ENCODE measurements around the gene RBM20. TPM values are rescaled to one million over a fixed set of nuclear protein-coding genes. Genes with fewer than 3 reads are reported as not detected.

Gene RBM20
- total and polyA plus RNA-seq, 10 of the 15 experiments (the other 5 are each of a cell fraction or from before 2014, with no cell fraction given) = 0.04 to 0.26 (median 0.15) TPM

GRCh38 chr10:110885932-110886674, 242.0 kb downstream of the RBM20 start (continued):
- TF ChIP-seq, protein P1, sequence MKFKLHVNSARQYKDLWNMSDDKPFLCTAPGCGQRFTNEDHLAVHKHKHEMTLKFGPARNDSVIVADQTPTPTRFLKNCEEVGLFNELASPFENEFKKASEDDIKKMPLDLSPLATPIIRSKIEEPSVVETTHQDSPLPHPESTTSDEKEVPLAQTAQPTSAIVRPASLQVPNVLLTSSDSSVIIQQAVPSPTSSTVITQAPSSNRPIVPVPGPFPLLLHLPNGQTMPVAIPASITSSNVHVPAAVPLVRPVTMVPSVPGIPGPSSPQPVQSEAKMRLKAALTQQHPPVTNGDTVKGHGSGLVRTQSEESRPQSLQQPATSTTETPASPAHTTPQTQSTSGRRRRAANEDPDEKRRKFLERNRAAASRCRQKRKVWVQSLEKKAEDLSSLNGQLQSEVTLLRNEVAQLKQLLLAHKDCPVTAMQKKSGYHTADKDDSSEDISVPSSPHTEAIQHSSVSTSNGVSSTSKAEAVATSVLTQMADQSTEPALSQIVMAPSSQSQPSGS (IDR thresholded peaks at IDR 0.05; ENCODE audit: low read length) = no peak
- TF ChIP-seq PAX5 (IDR thresholded peaks at IDR 0.05; ENCODE audit: borderline replicate concordance, low read depth, low read length) = no peak
- TF ChIP-seq, protein P2, sequence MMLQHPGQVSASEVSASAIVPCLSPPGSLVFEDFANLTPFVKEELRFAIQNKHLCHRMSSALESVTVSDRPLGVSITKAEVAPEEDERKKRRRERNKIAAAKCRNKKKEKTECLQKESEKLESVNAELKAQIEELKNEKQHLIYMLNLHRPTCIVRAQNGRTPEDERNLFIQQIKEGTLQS (IDR thresholded peaks at IDR 0.05; ENCODE audit: borderline replicate concordance, extremely low read depth, low read depth, low read length) = no peak

DNA sequence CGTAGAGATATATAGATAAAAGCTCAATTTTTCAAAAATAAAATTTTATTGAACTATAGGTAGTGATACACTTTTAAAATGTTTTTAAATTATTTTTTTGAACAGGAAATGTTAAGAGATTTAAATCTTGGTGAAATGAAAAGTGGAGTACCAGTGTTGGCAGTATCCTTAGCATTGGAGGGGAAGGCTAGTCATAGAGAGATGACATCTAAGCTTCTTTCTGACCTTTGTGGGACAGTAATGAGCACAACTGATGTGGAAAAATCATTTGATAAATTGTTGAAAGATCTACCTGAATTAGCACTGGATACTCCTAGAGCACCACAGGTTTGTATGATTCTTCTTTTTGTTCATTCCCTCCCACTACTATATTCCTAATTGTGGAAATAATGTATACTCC, 243.4 kb downstream of the RBM20 start:
- Histone ChIP-seq H3K9me3 (replicated peaks; ENCODE audit: control insufficient read depth, insufficient read depth, low read length) (no peaks in the 10 kb centered on the region), H3K4me2 (ENCODE audit: control insufficient read depth, insufficient read depth) (no peak overlapping the region), H4K20me1 (ENCODE audit: control insufficient read depth, insufficient read depth) (no peaks in the 10 kb centered on the region), H3K4me3 (no peak overlapping the region), H3K4me1 (ENCODE audit: control insufficient read depth, insufficient read depth, low read length) (peaks cover 6% of the 10 kb centered on the region), H3K27ac (ENCODE audit: control insufficient read depth, insufficient read depth) (no peak overlapping the region), H3K36me3 (ENCODE audit: control insufficient read depth in 2 of 2, insufficient read depth in 2 of 2, low read length in 1 of 2) (peaks cover 0 to 26% of the 10 kb centered on the region in 2 experiments; a peak in 3 of 4 replicates), H3K9ac (ENCODE audit: control insufficient read depth, insufficient read depth, low read length) (no peak overlapping the region), H3K79me2 (ENCODE audit: control insufficient read depth, insufficient read depth, low read length) (peaks cover 13% of the 10 kb centered on the region), H3K27me3 (replicated peaks in 1 of 2; ENCODE audit: control insufficient read depth in 2 of 2, insufficient read depth in 2 of 2, low read length in 1 of 2) (no peaks in the 10 kb centered on the region), H2AFZ (ENCODE audit: control insufficient read depth, low read depth, low read length) (no peak overlapping the region)
- POLR2A ChIA-PET = interaction anchor here (0.7 to 2.6 kb wide), 6 partner anchors 9 to 83 kb away, joined by 3 to 12 read pairs (median 4); partner anchors contain the start of gene BBIP1
- SMC1A ChIA-PET (ENCODE audit: uncharacterized antibody, unreplicated experiment) = interaction anchor here (0.5 to 2.3 kb wide), 19 partner anchors 9 to 276 kb away, joined by 3 to 27 read pairs (median 5); partner anchors contain the start of gene PDCD4
- FAIRE-seq (no peak), DNase-seq (ENCODE audit: low read depth, low spot score) (no peak), ATAC-seq (peak; percentile 17; the same call in 2 of the 3 replicates)
- RAD21 ChIA-PET (ENCODE audit: unreplicated experiment) = interaction anchor here (0.6 to 2.6 kb wide), 7 partner anchors 9 to 389 kb away, joined by 3 to 22 read pairs (median 5); no protein-coding TSS in a partner anchor
- no TSS peak for BruUV-seq (replicated peaks)
- no peak for TF ChIP-seq SUPT20H (IDR thresholded peaks at IDR 0.05; ENCODE audit: borderline replicate concordance, control insufficient read depth, low read depth, low read length)
- no peak for TF ChIP-seq BHLHE40 (IDR thresholded peaks at IDR 0.05; ENCODE audit: borderline replicate concordance in 1 of 2, low read depth in 2 of 2, low read length in 1 of 2)
- TF ChIP-seq NFYA (IDR thresholded peaks at IDR 0.05; ENCODE audit: borderline replicate concordance, low read depth, low read length) = no peak
- no peak for TF ChIP-seq SMARCA5 (IDR thresholded peaks at IDR 0.05)
- TF ChIP-seq, protein P3, sequence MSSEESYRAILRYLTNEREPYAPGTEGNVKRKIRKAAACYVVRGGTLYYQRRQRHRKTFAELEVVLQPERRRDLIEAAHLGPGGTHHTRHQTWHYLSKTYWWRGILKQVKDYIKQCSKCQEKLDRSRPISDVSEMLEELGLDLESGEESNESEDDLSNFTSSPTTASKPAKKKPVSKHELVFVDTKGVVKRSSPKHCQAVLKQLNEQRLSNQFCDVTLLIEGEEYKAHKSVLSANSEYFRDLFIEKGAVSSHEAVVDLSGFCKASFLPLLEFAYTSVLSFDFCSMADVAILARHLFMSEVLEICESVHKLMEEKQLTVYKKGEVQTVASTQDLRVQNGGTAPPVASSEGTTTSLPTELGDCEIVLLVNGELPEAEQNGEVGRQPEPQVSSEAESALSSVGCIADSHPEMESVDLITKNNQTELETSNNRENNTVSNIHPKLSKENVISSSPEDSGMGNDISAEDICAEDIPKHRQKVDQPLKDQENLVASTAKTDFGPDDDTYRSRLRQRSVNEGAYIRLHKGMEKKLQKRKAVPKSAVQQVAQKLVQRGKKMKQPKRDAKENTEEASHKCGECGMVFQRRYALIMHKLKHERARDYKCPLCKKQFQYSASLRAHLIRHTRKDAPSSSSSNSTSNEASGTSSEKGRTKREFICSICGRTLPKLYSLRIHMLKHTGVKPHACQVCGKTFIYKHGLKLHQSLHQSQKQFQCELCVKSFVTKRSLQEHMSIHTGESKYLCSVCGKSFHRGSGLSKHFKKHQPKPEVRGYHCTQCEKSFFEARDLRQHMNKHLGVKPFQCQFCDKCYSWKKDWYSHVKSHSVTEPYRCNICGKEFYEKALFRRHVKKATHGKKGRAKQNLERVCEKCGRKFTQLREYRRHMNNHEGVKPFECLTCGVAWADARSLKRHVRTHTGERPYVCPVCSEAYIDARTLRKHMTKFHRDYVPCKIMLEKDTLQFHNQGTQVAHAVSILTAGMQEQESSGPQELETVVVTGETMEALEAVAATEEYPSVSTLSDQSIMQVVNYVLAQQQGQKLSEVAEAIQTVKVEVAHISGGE (CRISPR knock-in tag; IDR thresholded peaks at IDR 0.05) = no peak
- CTCF ChIA-PET = interaction anchor here (0.6 to 2.5 kb wide), 11 partner anchors 9 to 288 kb away, joined by 3 to 25 read pairs (median 4); partner anchors contain the start of gene PDCD4
- in situ Hi-C loops (cut with MboI) = no loop called here
- intact Hi-C loops (cut with micrococcal nuclease; ENCODE audit: unreplicated experiment) = no loop called here
- WGBS (ENCODE audit: insufficient coverage, insufficient replicate concordance, low lambda C conversion rate, missing lambda C conversion rate) = 94% methylated on average over 1 of the region's 1 CpG

Data from GM12878 (cell line).